Hepatocyte (in vitro differentiated cells): Measurements from ENCODE around the gene MIS12. TPM values are rescaled to one million over a fixed set of nuclear protein-coding genes. Genes with fewer than 3 reads are reported as not detected.

ENCODE experiments used
- DNase-seq: peaks from one replicate; pipeline ENCODE4 v3.0.0-alpha.2; 2016; ENCODE audit warnings: low spot score
- H2AFZ ChIP-seq: fragments of 200-600 bp; sonication (generic); 2 replicates; pipeline ENCODE4 v1.6.0; 2016; ENCODE audit warnings: antibody characterized with exemption, mild to moderate bottlenecking
- H3K27ac ChIP-seq: fragments of 200-600 bp; sonication (generic); 2 replicates; pipeline ENCODE4 v1.5.1; 2016; ENCODE audit warnings: mild to moderate bottlenecking
- H3K27me3 ChIP-seq: fragments of 200-600 bp; sonication (generic); 2 replicates; pipeline ENCODE4 v1.6.1; 2016
- H3K36me3 ChIP-seq: fragments of 200-600 bp; sonication (generic); replicated peaks from 2 replicates; pipeline ENCODE4 v1.5.1; 2016; ENCODE audit warnings: low read depth; ENCODE audit not compliant: insufficient read depth
- H3K4me1 ChIP-seq: fragments of 200-600 bp; sonication (generic); 2 replicates; pipeline ENCODE4 v1.5.1; 2016; ENCODE audit warnings: mild to moderate bottlenecking, moderate library complexity; ENCODE audit not compliant: insufficient read depth
- H3K4me2 ChIP-seq: fragments of 200-600 bp; sonication (generic); 2 replicates; pipeline ENCODE4 v1.6.0; 2016
- H3K4me3 ChIP-seq: fragments of 200-600 bp; sonication (generic); 2 replicates; pipeline ENCODE4 v1.5.1; 2016; ENCODE audit warnings: mild to moderate bottlenecking
- H3K79me2 ChIP-seq: fragments of 200-600 bp; sonication (generic); 2 replicates; pipeline ENCODE4 v1.6.0; 2017; ENCODE audit warnings: mild to moderate bottlenecking
- H3K9me2 ChIP-seq: fragments of 200-600 bp; sonication (generic); replicated peaks from 2 replicates; pipeline ENCODE4 v1.6.0; 2017; ENCODE audit warnings: mild to moderate bottlenecking; ENCODE audit not compliant: insufficient read depth
- H3K9me3 ChIP-seq: fragments of 200-600 bp; sonication (generic); 2 replicates; pipeline ENCODE4 v1.5.1; 2016; ENCODE audit warnings: low read depth, mild to moderate bottlenecking
- H4K20me1 ChIP-seq: fragments of 200-600 bp; sonication (generic); 2 replicates; pipeline ENCODE4 v1.6.0; 2016; ENCODE audit warnings: mild to moderate bottlenecking; ENCODE audit not compliant: insufficient read depth, poor library complexity, severe bottlenecking
- CTCF ChIP-seq: fragments of 200-600 bp; sonication (generic); IDR thresholded peaks from 2 replicates; pipeline ENCODE4 v1.5.1; 2016; ENCODE audit warnings: antibody characterized with exemption, mild to moderate bottlenecking; ENCODE audit not compliant: poor library complexity
- EZH2 ChIP-seq: fragments of 200-600 bp; sonication (generic); IDR thresholded peaks from 2 replicates; pipeline ENCODE4 v1.6.1; 2016; ENCODE audit warnings: antibody characterized with exemption, mild to moderate bottlenecking, borderline replicate concordance
- EZH2phosphoT487 ChIP-seq: fragments of 200-600 bp; sonication (generic); IDR thresholded peaks from one replicate; pipeline ENCODE4 v1.6.1; 2018; ENCODE audit warnings: antibody characterized with exemption, mild to moderate bottlenecking, low read depth, moderate library complexity; ENCODE audit not compliant: unreplicated experiment, severe bottlenecking
- WGBS: methylation state at CpG from one replicate; pipeline ENCODE4 v1.1.6; 2016; ENCODE audit warnings: low lambda C conversion rate; ENCODE audit errors: missing lambda C conversion rate; 5-methylcytosine and 5-hydroxymethylcytosine counted together
- polyA plus RNA-seq: library from polyadenylated mRNA; unstranded; fragments of >200 nt; fragmentation: Nextera tagmentation; extraction: Ambion mirVana; gene quantifications from 2 replicates; pipeline ENCODE4 v1.2.1, GENCODE V29; 2016
- total RNA-seq: library from RNA; depleted of rRNA; stranded (reverse); fragments of >200 nt; gene quantifications from 2 replicates; pipeline ENCODE4 v1.2.3, GENCODE V29; 2014

Gene MIS12
- total and polyA plus RNA-seq, 2 experiments from 2014 or later, result 20.8 to 33.0 TPM

GRCh38 chr17:5533486-5534315 lies 47.3 kb downstream of the MIS12 start:
- WGBS, result 86% methylated on average over 18 of the region's 18 CpGs
- Histone ChIP-seq H3K4me1 (no peaks in the 10 kb centered on the region), H3K4me2 (no peak overlapping the region)

GRCh38 chr17:5535436-5535835 lies 49.1 kb downstream of the MIS12 start:
- 92% methylated on average over 2 of the region's 2 CpGs for WGBS
- H3K9me3 ChIP-seq, result no peaks in the 10 kb centered on the region
- H4K20me1 ChIP-seq, result no peaks in the 10 kb centered on the region
- no peaks in the 10 kb centered on the region for H3K9me2 ChIP-seq
- H3K27ac ChIP-seq, result no peak overlapping the region
- no peak overlapping the region for H3K4me3 ChIP-seq
- H3K79me2 ChIP-seq, result no peaks in the 10 kb centered on the region
- no peaks in the 10 kb centered on the region for H3K36me3 ChIP-seq
- no peaks in the 10 kb centered on the region for H3K4me1 ChIP-seq
- DNase-seq, result no peak
- no peak overlapping the region for H3K4me2 ChIP-seq
- no peak overlapping the region for H2AFZ ChIP-seq
- H3K27me3 ChIP-seq, result no peaks in the 10 kb centered on the region
- no peak for TF ChIP-seq CTCF
- no peak for TF ChIP-seq EZH2
- no peak for TF ChIP-seq EZH2phosphoT487

More at GRCh38 chr17:5533486-5534315, 47.3 kb downstream of the MIS12 start:
- Histone ChIP-seq H3K9me2 (no peaks in the 10 kb centered on the region), H3K36me3 (no peaks in the 10 kb centered on the region), H2AFZ (no peak overlapping the region), H3K27me3 (no peaks in the 10 kb centered on the region), H3K27ac (no peak overlapping the region), H4K20me1 (no peaks in the 10 kb centered on the region), H3K79me2 (no peaks in the 10 kb centered on the region), H3K4me3 (no peak overlapping the region), H3K9me3 (no peaks in the 10 kb centered on the region)
- DNase-seq, result no peak
- no peak for TF ChIP-seq EZH2
- TF ChIP-seq EZH2phosphoT487, result no peak
- TF ChIP-seq CTCF, result no peak

GRCh38 chr17:5536866-5537650 lies 50.7 kb downstream of the MIS12 start:
- Histone ChIP-seq H3K9me2 (no peaks in the 10 kb centered on the region), H2AFZ (no peak overlapping the region), H3K27ac (no peak overlapping the region), H3K4me1 (no peaks in the 10 kb centered on the region), H3K79me2 (no peaks in the 10 kb centered on the region), H3K27me3 (no peaks in the 10 kb centered on the region), H3K4me3 (no peak overlapping the region), H4K20me1 (no peaks in the 10 kb centered on the region), H3K9me3 (no peaks in the 10 kb centered on the region), H3K36me3 (no peaks in the 10 kb centered on the region), H3K4me2 (no peak overlapping the region)
- peak; percentile 4 for DNase-seq
- WGBS, result 84% methylated on average over 11 of the region's 11 CpGs
- no peak for TF ChIP-seq EZH2

GRCh38 chr17:5539286-5539685 lies 52.9 kb downstream of the MIS12 start:
- no peaks in the 10 kb centered on the region for H3K27me3 ChIP-seq
- no peaks in the 10 kb centered on the region for H3K4me1 ChIP-seq
- TF ChIP-seq CTCF (no peak), EZH2phosphoT487 (no peak), EZH2 (no peak)
- 91% methylated on average over 8 of the region's 8 CpGs for WGBS
- no peaks in the 10 kb centered on the region for H4K20me1 ChIP-seq
- H3K9me3 ChIP-seq, result no peaks in the 10 kb centered on the region
- H2AFZ ChIP-seq, result no peak overlapping the region
- no peak overlapping the region for H3K4me2 ChIP-seq
- no peaks in the 10 kb centered on the region for H3K36me3 ChIP-seq
- H3K9me2 ChIP-seq, result no peaks in the 10 kb centered on the region
- no peak overlapping the region for H3K27ac ChIP-seq
- H3K4me3 ChIP-seq, result no peak overlapping the region
- H3K79me2 ChIP-seq, result no peaks in the 10 kb centered on the region
- DNase-seq, result no peak
